Upper lobe of left lung (tissue), 6 donors: Measurements from ENCODE around the gene AHRR. TPM values are rescaled to one million over a fixed set of nuclear protein-coding genes. Genes with fewer than 3 reads are reported as not detected.
A peak's percentile ranks its signal among the peaks of the same experiment; 100 is the strongest.

Experiments used
- ATAC-seq, 2 donors: fragments of 200-7000 bp; cut with Tn5 transposase; one replicate each; pipeline ENCODE4 v1.9.1; 2022; ENCODE audit warnings: mild to moderate bottlenecking in 2 of 2, moderate library complexity in 2 of 2; ENCODE audit not compliant: low FRiP score in 2 of 2
- DNase-seq, 2 donors: peaks; one replicate each; pipeline ENCODE4 v3.0.0-alpha.2; 2019 to 2020
- H3K27ac ChIP-seq, 4 donors: fragments of 200-600 bp; sonication (generic); one replicate each; pipeline ENCODE4 v1.5.1; 2016 to 2019
- H3K27me3 ChIP-seq, 4 donors: fragments of 200-600 bp; sonication (generic); one replicate each; pipeline ENCODE4 v1.5.1; 2017 to 2019
- H3K36me3 ChIP-seq, 4 donors: fragments of 200-600 bp; sonication (generic); one replicate each; pipeline ENCODE4 v1.5.1; 2016 to 2019
- H3K4me1 ChIP-seq, 4 donors: fragments of 200-600 bp; sonication (generic); one replicate each; pipeline ENCODE4 v1.5.1; 2018 to 2019
- H3K4me3 ChIP-seq, 4 donors: fragments of 200-600 bp; sonication (generic); one replicate each; pipeline ENCODE4 v1.5.1; 2017 to 2019; ENCODE audit warnings: mild to moderate bottlenecking in 2 of 4, moderate library complexity in 1 of 4
- H3K9me3 ChIP-seq, 4 donors: fragments of 200-600 bp; sonication (generic); one replicate each; pipeline ENCODE4 v1.5.1; 2018 to 2019
- CTCF ChIP-seq, 6 experiments: fragments of 450-650 bp in 4 of 6; fragments of 200-600 bp in 2 of 6; sonication (generic) in 2 of 6; IDR thresholded peaks; one replicate each; pipeline ENCODE4 v1.5.1; 2016 to 2019; ENCODE audit warnings: antibody characterized with exemption in 6 of 6
- EP300 ChIP-seq, 4 donors: sonication (generic); formaldehyde crosslinking; IDR thresholded peaks; one replicate each; pipeline ENCODE4 v1.5.1; 2017; ENCODE audit warnings: antibody characterized with exemption in 4 of 4, control low read depth in 2 of 4
- POLR2A ChIP-seq, 4 donors: fragments of 450-650 bp; IDR thresholded peaks; one replicate each; pipeline ENCODE4 v1.5.1; 2016 to 2017; ENCODE audit warnings: antibody characterized with exemption in 4 of 4, mild to moderate bottlenecking in 2 of 4
- POLR2AphosphoS5 ChIP-seq, 2 donors: sonication (generic); formaldehyde crosslinking; IDR thresholded peaks; one replicate each; pipeline ENCODE4 v1.5.1; 2017; ENCODE audit warnings: antibody characterized with exemption in 2 of 2
- WGBS, 2 donors: methylation state at CpG; one replicate each; pipeline ENCODE4 v1.1.5; 2017 to 2018; 5-methylcytosine and 5-hydroxymethylcytosine counted together
- total RNA-seq, 6 donors: library from RNA; depleted of rRNA in 4 of 6; stranded (reverse); fragments of >200 nt in 4 of 6; gene quantifications; one replicate each; pipeline versions ENCODE4 v1.1.0 to v1.2.1, GENCODE V29; 2016 to 2021
- donor health status: DM: no; HTN: no; CAD: no; lungs with moderate emphysema.
- donor health status: DM: no; HTN: yes; CAD: no; lungs with severe emphysema.

AHRR gene
- total RNA-seq, 6 donors from 2014 or later, result 1.3 to 8.6 (median 4.4) TPM

- Histone ChIP-seq H3K27me3 (no peaks in the 10 kb centered on the region), H3K36me3 (no peaks in the 10 kb centered on the region), H3K4me1 (no peaks in the 10 kb centered on the region), H3K9me3 (no peaks in the 10 kb centered on the region), H3K4me3 (no peak overlapping the region), H3K27ac (no peak overlapping the region)
- 81 to 90% methylated on average over 13 to 22 of the region's 23 CpGs for WGBS, 2 donors
- peak in 1 of 2 donors; percentile 57 for ATAC-seq
- DNase-seq, result peak; percentile 16 to 67
- TF ChIP-seq CTCF (IDR thresholded peaks at IDR 0.05) (no peak), POLR2AphosphoS5 (IDR thresholded peaks at IDR 0.05) (no peak), EP300 (IDR thresholded peaks at IDR 0.05) (no peak), POLR2A (IDR thresholded peaks at IDR 0.05) (no peak)
These were observed 33.3 kb downstream of the AHRR start for GRCh38 chr5:354581-355378.

GRCh38 chr5:355379-355935, 33.9 kb downstream of the AHRR start:
- TF ChIP-seq POLR2A (IDR thresholded peaks at IDR 0.05) (no peak), EP300 (IDR thresholded peaks at IDR 0.05) (no peak), CTCF (IDR thresholded peaks at IDR 0.05) (no peak), POLR2AphosphoS5 (IDR thresholded peaks at IDR 0.05) (no peak)
- 86 to 89% methylated on average over 3 to 19 of the region's 19 CpGs for WGBS, 2 donors
- peak; percentile 14 to 57 for DNase-seq
- H3K4me1 ChIP-seq, result no peaks in the 10 kb centered on the region
- H3K27me3 ChIP-seq, result no peaks in the 10 kb centered on the region
- no peak overlapping the region for H3K27ac ChIP-seq
- H3K4me3 ChIP-seq, result no peak overlapping the region
- H3K36me3 ChIP-seq, result no peaks in the 10 kb centered on the region
- H3K9me3 ChIP-seq, result no peaks in the 10 kb centered on the region
- ATAC-seq, result no peak

GRCh38 chr5:355958-356357, 34.4 kb downstream of the AHRR start:
- no peak overlapping the region for H3K4me3 ChIP-seq
- DNase-seq (peak in 1 of 2 donors; percentile 10), ATAC-seq (no peak)
- no peaks in the 10 kb centered on the region for H3K27me3 ChIP-seq
- H3K4me1 ChIP-seq, result no peaks in the 10 kb centered on the region
- H3K9me3 ChIP-seq, result no peaks in the 10 kb centered on the region
- TF ChIP-seq EP300 (IDR thresholded peaks at IDR 0.05) (no peak), CTCF (IDR thresholded peaks at IDR 0.05) (no peak), POLR2A (IDR thresholded peaks at IDR 0.05) (no peak), POLR2AphosphoS5 (IDR thresholded peaks at IDR 0.05) (no peak)
- no peak overlapping the region for H3K27ac ChIP-seq
- 73 to 81% methylated on average over 3 to 4 of the region's 4 CpGs for WGBS, 2 donors
- no peaks in the 10 kb centered on the region for H3K36me3 ChIP-seq

- no peak overlapping the region for H3K27ac ChIP-seq
- WGBS, 2 donors, result 75 to 84% methylated on average over 15 to 16 of the region's 23 CpGs
- no peak overlapping the region for H3K4me3 ChIP-seq
- H3K27me3 ChIP-seq, result no peaks in the 10 kb centered on the region
- no peaks in the 10 kb centered on the region for H3K36me3 ChIP-seq
- ATAC-seq (no peak), DNase-seq (peak in 1 of 2 donors; percentile 11)
- peaks cover 0 to 2% (median 0%) of the 10 kb centered on the region in 4 donors for H3K9me3 ChIP-seq
- TF ChIP-seq EP300 (IDR thresholded peaks at IDR 0.05) (no peak), POLR2A (IDR thresholded peaks at IDR 0.05) (no peak), CTCF (IDR thresholded peaks at IDR 0.05) (no peak), POLR2AphosphoS5 (IDR thresholded peaks at IDR 0.05) (no peak)
- no peaks in the 10 kb centered on the region for H3K4me1 ChIP-seq
These were observed 37.9 kb downstream of the AHRR start for GRCh38 chr5:359301-359897.
